Right kidney (tissue), 1 donor: ENCODE measurements around the gene TEDDM1.
A peak's percentile ranks its signal among the peaks of the same experiment; 100 is the strongest.

ENCODE experiments used
- DNase-seq: peaks from one replicate; pipeline ENCODE4 v3.0.0-alpha.2; 2016

Gene TEDDM1

GRCh38 chr1:182406012-182406411, 5.5 kb upstream of the TEDDM1 start:
- DNase-seq: no peak

- DNase-seq: no peak
These were observed 5.1 kb upstream of the TEDDM1 start for GRCh38 chr1:182405578-182405977.

- DNase-seq: no peak
These were observed 4.3 kb upstream of the TEDDM1 start for GRCh38 chr1:182404781-182405180.

- no peak for DNase-seq
These were observed 2.6 kb downstream of the TEDDM1 start for GRCh38 chr1:182397653-182398393.

- no peak for DNase-seq
These were observed 4.6 kb downstream of the TEDDM1 start for GRCh38 chr1:182395906-182396305.

- no peak for DNase-seq
These were observed 6.3 kb downstream of the TEDDM1 start for GRCh38 chr1:182394055-182394775.

- peak; percentile 89 for DNase-seq
These were observed 8.1 kb downstream of the TEDDM1 start for GRCh38 chr1:182392050-182393028.

- DNase-seq: peak; percentile 98
These were observed 9.0 kb downstream of the TEDDM1 start, which contains the start of gene GLUL for GRCh38 chr1:182391362-182392049. Gene GLUL (minus strand): TSS chr1:182391790. CDS start chr1:182388737, 3,053 bp downstream.

GRCh38 chr1:182391028-182391361, 9.5 kb downstream of the TEDDM1 start:
- no peak for DNase-seq

- DNase-seq: peak; percentile 17
These were observed 10.8 kb downstream of the TEDDM1 start for GRCh38 chr1:182389619-182390047.

GRCh38 chr1:182388392-182389134, 11.9 kb downstream of the TEDDM1 start:
- no peak for DNase-seq

- no peak for DNase-seq
These were observed 12.9 kb downstream of the TEDDM1 start for GRCh38 chr1:182387566-182387965.

GRCh38 chr1:182386980-182387379, 13.5 kb downstream of the TEDDM1 start:
- no peak for DNase-seq

- DNase-seq: no peak
These were observed 14.3 kb downstream of the TEDDM1 start for GRCh38 chr1:182385885-182386853.

GRCh38 chr1:182384387-182384960, 16.0 kb downstream of the TEDDM1 start:
- DNase-seq: no peak

GRCh38 chr1:182383934-182384333, 16.5 kb downstream of the TEDDM1 start:
- no peak for DNase-seq

- no peak for DNase-seq
These were observed 17.3 kb downstream of the TEDDM1 start for GRCh38 chr1:182383037-182383661.

- DNase-seq: no peak
These were observed 18.3 kb downstream of the TEDDM1 start for GRCh38 chr1:182381962-182382819.
